Ectodermal cell (in vitro differentiated cells): ENCODE results near the gene OR4M2. TPM values are rescaled to one million over a fixed set of nuclear protein-coding genes. Genes with fewer than 3 reads are reported as not detected.
"Not testable (repeated sequence)": the region's sequence is repeated elsewhere in the genome, so short reads cannot be mapped to it uniquely, and the experiment has no call there.

Experiments used
- H3K27ac ChIP-seq: 2 replicates; pipeline ENCODE4 v1.7.0; 2013; ENCODE audit warnings: mild to moderate bottlenecking, low read depth, low read length; ENCODE audit not compliant: insufficient read depth, poor library complexity, severe bottlenecking
- H3K27me3 ChIP-seq: 2 replicates; pipeline ENCODE4 v1.7.0; 2013; ENCODE audit warnings: mild to moderate bottlenecking, low read length; ENCODE audit not compliant: insufficient read depth, control insufficient read depth, poor library complexity, severe bottlenecking
- H3K36me3 ChIP-seq: one replicate; pipeline ENCODE4 v1.7.0; 2013; ENCODE audit warnings: low read length; ENCODE audit not compliant: control insufficient read depth, insufficient read depth
- H3K4me1 ChIP-seq: one replicate; pipeline ENCODE4 v1.7.0; 2013; ENCODE audit warnings: low read length; ENCODE audit not compliant: control insufficient read depth, insufficient read depth
- H3K4me3 ChIP-seq: 2 replicates; pipeline ENCODE4 v1.7.0; 2013; ENCODE audit warnings: low read depth, low read length, control low read depth; ENCODE audit not compliant: insufficient read depth
- H3K9me3 ChIP-seq: 2 replicates; pipeline ENCODE4 v1.7.0; 2013; ENCODE audit warnings: mild to moderate bottlenecking, low read length, moderate library complexity; ENCODE audit not compliant: control insufficient read depth
- WGBS, 2 experiments: methylation state at CpG; one replicate each; pipeline ENCODE4 v1.1.7; 2013; ENCODE audit warnings: missing lambda C conversion rate in 2 of 2; 5-methylcytosine and 5-hydroxymethylcytosine counted together
- polyA plus RNA-seq, 4 experiments: library from polyadenylated mRNA; stranded (reverse); fragments of 50-300 nt; gene quantifications; one replicate each; pipeline ENCODE4 v1.2.3, GENCODE V29; 2013

The OR4M2 gene
- polyA plus RNA-seq (2013, experiment 1 of 4), result not detected
- not detected for polyA plus RNA-seq (2013, experiment 2 of 4)
- polyA plus RNA-seq (2013, experiment 3 of 4), result not detected
- polyA plus RNA-seq (2013, experiment 4 of 4), result not detected

- H3K27me3 ChIP-seq, H3K4me1 ChIP-seq, H3K36me3 ChIP-seq, H3K4me3 ChIP-seq, H3K27ac ChIP-seq, H3K9me3 ChIP-seq: not testable (repeated sequence)
- WGBS, 2 experiments, result no CpG with 5 or more reads among the region's 2 CpGs
These were observed at the start of gene OR4M2 for GRCh38 chr15:22080227-22080626. OR4M2 (plus strand) TSS chr15:22080527; CDS start chr15:22080625, 98 bp downstream.

GRCh38 chr15:22069267-22069666 lies 11.1 kb upstream of the OR4M2 start:
- not testable (repeated sequence) for H3K36me3 ChIP-seq, H3K9me3 ChIP-seq, H3K4me3 ChIP-seq, H3K27me3 ChIP-seq, H3K4me1 ChIP-seq, H3K27ac ChIP-seq

GRCh38 chr15:22081386-22081785 lies 1.1 kb downstream of the OR4M2 start:
- H3K36me3 ChIP-seq, H3K4me3 ChIP-seq, H3K27ac ChIP-seq, H3K27me3 ChIP-seq, H3K9me3 ChIP-seq, H3K4me1 ChIP-seq: not testable (repeated sequence)
- no CpG with 5 or more reads among the region's 3 CpGs for WGBS, 2 experiments

GRCh38 chr15:22098616-22099253 lies 18.4 kb downstream of the OR4M2 start:
- H3K4me3 ChIP-seq, H3K9me3 ChIP-seq, H3K27ac ChIP-seq, H3K36me3 ChIP-seq, H3K27me3 ChIP-seq, H3K4me1 ChIP-seq: not testable (repeated sequence)
- no CpG with 5 or more reads among the region's 16 CpGs for WGBS, 2 experiments

- H3K9me3 ChIP-seq, H3K36me3 ChIP-seq, H3K4me3 ChIP-seq, H3K27ac ChIP-seq, H3K27me3 ChIP-seq, H3K4me1 ChIP-seq: not testable (repeated sequence)
- no CpG with 5 or more reads among the region's 17 CpGs for WGBS, 2 experiments
These were observed 19.1 kb downstream of the OR4M2 start for GRCh38 chr15:22099289-22099891.

GRCh38 chr15:22122033-22122432 lies 41.7 kb downstream of the OR4M2 start:
- not testable (repeated sequence) for H3K27ac ChIP-seq, H3K36me3 ChIP-seq, H3K27me3 ChIP-seq, H3K9me3 ChIP-seq, H3K4me1 ChIP-seq, H3K4me3 ChIP-seq
- 75 to 76% methylated on average over 2 to 4 of the region's 5 CpGs for WGBS, 2 experiments
